Measurements from ENCODE around the gene RDM1.

DNA sequence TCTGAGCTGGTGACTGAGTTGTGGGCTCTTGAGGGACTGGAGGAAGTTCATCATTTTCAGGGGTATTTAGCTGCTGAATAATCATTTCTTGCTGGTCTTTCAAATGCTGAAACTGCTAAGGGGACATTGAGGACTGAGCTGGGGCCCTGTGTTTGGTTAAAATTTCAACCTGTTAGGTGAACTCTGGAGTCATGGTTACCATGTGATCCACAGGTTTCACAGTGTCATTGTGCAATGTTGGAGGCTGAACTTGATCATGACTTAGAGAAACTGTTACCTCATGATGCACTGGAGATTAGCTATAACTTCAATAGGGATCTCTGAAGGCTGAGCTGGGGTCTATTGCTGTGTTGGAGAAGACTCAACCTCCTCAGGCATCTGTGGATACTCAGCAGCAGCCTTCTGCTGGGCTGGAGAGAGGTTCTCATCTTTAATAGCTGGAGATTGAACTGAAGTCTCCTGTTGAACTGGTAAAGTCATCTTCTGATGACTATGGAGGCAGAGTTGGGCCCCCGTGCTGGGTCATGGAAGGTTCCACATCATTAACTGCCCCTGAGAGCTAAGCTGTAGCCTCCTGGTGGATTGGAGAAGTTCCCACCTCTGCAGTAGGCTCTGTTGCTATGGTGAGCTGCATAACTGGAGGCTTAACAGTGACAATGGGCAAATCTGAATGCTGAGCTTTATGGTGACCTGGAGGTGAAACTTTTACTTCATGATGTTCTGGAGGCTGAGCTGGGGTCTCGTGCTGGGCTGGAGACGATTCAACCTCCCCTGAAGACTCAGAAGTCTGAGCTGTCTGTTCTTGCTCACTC, 15.2 kb downstream of the RDM1 start:
- no peak for TF ChIP-seq CREB1 (CRISPR knock-in tag; IDR thresholded peaks at IDR 0.05; ENCODE audit: low read depth)
- TF ChIP-seq, protein P1, sequence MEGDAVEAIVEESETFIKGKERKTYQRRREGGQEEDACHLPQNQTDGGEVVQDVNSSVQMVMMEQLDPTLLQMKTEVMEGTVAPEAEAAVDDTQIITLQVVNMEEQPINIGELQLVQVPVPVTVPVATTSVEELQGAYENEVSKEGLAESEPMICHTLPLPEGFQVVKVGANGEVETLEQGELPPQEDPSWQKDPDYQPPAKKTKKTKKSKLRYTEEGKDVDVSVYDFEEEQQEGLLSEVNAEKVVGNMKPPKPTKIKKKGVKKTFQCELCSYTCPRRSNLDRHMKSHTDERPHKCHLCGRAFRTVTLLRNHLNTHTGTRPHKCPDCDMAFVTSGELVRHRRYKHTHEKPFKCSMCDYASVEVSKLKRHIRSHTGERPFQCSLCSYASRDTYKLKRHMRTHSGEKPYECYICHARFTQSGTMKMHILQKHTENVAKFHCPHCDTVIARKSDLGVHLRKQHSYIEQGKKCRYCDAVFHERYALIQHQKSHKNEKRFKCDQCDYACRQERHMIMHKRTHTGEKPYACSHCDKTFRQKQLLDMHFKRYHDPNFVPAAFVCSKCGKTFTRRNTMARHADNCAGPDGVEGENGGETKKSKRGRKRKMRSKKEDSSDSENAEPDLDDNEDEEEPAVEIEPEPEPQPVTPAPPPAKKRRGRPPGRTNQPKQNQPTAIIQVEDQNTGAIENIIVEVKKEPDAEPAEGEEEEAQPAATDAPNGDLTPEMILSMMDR (conservative IDR thresholded peaks at IDR 0.05; ENCODE audit: low read depth in 2 of 2): no peak
- TF ChIP-seq, protein P2, sequence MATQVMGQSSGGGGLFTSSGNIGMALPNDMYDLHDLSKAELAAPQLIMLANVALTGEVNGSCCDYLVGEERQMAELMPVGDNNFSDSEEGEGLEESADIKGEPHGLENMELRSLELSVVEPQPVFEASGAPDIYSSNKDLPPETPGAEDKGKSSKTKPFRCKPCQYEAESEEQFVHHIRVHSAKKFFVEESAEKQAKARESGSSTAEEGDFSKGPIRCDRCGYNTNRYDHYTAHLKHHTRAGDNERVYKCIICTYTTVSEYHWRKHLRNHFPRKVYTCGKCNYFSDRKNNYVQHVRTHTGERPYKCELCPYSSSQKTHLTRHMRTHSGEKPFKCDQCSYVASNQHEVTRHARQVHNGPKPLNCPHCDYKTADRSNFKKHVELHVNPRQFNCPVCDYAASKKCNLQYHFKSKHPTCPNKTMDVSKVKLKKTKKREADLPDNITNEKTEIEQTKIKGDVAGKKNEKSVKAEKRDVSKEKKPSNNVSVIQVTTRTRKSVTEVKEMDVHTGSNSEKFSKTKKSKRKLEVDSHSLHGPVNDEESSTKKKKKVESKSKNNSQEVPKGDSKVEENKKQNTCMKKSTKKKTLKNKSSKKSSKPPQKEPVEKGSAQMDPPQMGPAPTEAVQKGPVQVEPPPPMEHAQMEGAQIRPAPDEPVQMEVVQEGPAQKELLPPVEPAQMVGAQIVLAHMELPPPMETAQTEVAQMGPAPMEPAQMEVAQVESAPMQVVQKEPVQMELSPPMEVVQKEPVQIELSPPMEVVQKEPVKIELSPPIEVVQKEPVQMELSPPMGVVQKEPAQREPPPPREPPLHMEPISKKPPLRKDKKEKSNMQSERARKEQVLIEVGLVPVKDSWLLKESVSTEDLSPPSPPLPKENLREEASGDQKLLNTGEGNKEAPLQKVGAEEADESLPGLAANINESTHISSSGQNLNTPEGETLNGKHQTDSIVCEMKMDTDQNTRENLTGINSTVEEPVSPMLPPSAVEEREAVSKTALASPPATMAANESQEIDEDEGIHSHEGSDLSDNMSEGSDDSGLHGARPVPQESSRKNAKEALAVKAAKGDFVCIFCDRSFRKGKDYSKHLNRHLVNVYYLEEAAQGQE (IDR thresholded peaks at IDR 0.05; ENCODE audit: unreplicated experiment): no peak
- no peak for TF ChIP-seq EZH2 (IDR thresholded peaks at IDR 0.05; ENCODE audit: low read depth, unreplicated experiment)
